Measurements from ENCODE around the gene GNAI3. TPM values are rescaled to one million over a fixed set of nuclear protein-coding genes. Genes with fewer than 3 reads are reported as not detected.

Gene GNAI3
- total and polyA plus RNA-seq, 2 of the 8 experiments (the other 6 are each of a cell fraction or from before 2014, with no cell fraction given): 4.0 to 9.8 TPM

- CTCF ChIA-PET (ENCODE audit: partially characterized antibody): interaction anchor here (0.9 to 1.7 kb wide), 3 partner anchors 13 to 124 kb away, joined by 3 to 5 read pairs (median 5); no protein-coding TSS in a partner anchor
- H3K4me3 ChIP-seq (ENCODE audit: extremely low read depth in 1 of 4, insufficient read depth in 2 of 4, low read depth in 3 of 4, low read length in 4 of 4): no peak overlapping the region
- H2BK15ac ChIP-seq (ENCODE audit: low read length): no peak overlapping the region
- peaks cover 16% of the 10 kb centered on the region for H3K23me2 ChIP-seq (ENCODE audit: low read depth, low read length)
- no peak overlapping the region for H3K23ac ChIP-seq (ENCODE audit: insufficient read length)
- DNase-seq (ENCODE audit: low read depth in 1 of 2, low spot score in 2 of 2) (no peak), FAIRE-seq (no peak)
- POLR2A ChIA-PET (ENCODE audit: partially characterized antibody): no interaction called here
- H3K56ac ChIP-seq (replicated peaks; ENCODE audit: insufficient read length, low read depth, low read length): no peak overlapping the region
- H4K5ac ChIP-seq (ENCODE audit: insufficient read length, low read depth, low read length): no peak overlapping the region
- H2BK120ac ChIP-seq (replicated peaks; ENCODE audit: low read depth, low read length): no peak overlapping the region
- H3K4me2 ChIP-seq (ENCODE audit: insufficient read depth in 1 of 2, low read depth in 2 of 2, low read length in 2 of 2): no peak overlapping the region
- no peak overlapping the region for H2BK12ac ChIP-seq (ENCODE audit: low read depth, low read length)
- TF ChIP-seq SP2 (IDR thresholded peaks at IDR 0.05; ENCODE audit: low read length) (no peak), JUN (IDR thresholded peaks at IDR 0.05; ENCODE audit: low read depth, low read length) (no peak), SUZ12 (IDR thresholded peaks at IDR 0.05; ENCODE audit: low read length) (no peak), PHF8 (conservative IDR thresholded peaks at IDR 0.05; ENCODE audit: low read depth, low read length) (no peak), CTBP2 (IDR thresholded peaks at IDR 0.05; ENCODE audit: borderline replicate concordance, insufficient read depth, insufficient read length, low read length) (no peak), ASH2L (IDR thresholded peaks at IDR 0.05; ENCODE audit: low read length) (no peak)
- H2BK5ac ChIP-seq (ENCODE audit: low read depth, low read length): no peak overlapping the region
- H4K8ac ChIP-seq (ENCODE audit: extremely low read depth, insufficient read depth, low read length): no peak overlapping the region; the same call in 1 of the 2 replicates
- H3K27ac ChIP-seq (ENCODE audit: low read depth, low read length): no peak overlapping the region
- peaks cover 17% of the 10 kb centered on the region for H3K79me1 ChIP-seq (ENCODE audit: low read depth, low read length)
- no peak overlapping the region for H3K9ac ChIP-seq (replicated peaks in 1 of 4; ENCODE audit: extremely low read depth in 1 of 4, low read depth in 3 of 4, low read length in 3 of 4)
- peaks cover 2 to 10% (median 6%) of the 10 kb centered on the region in 4 experiments; a peak in 7 of 8 replicates for H3K36me3 ChIP-seq (ENCODE audit: control insufficient read depth in 2 of 4, insufficient read depth in 4 of 4, low read length in 3 of 4)
- H2AK5ac ChIP-seq (ENCODE audit: low read depth, low read length): no peak overlapping the region
- WGBS, 2 experiments (ENCODE audit: extremely low coverage in 1 of 2, insufficient coverage in 1 of 2, insufficient read length in 1 of 2, insufficient replicate concordance in 2 of 2, low coverage in 1 of 2, low lambda C conversion rate in 2 of 2, missing lambda C conversion rate in 1 of 2): 85% methylated on average over 3 of the region's 3 CpGs; no CpG with 5 or more reads in 1 of the 2 experiments
- H3K18ac ChIP-seq (ENCODE audit: extremely low read depth, low read length): no peak overlapping the region
- H3K14ac ChIP-seq (ENCODE audit: insufficient read length): no peak overlapping the region
- peaks cover 0 to 37% of the 10 kb centered on the region in 2 experiments; a peak in 2 of 4 replicates for H3K79me2 ChIP-seq (ENCODE audit: control insufficient read depth in 1 of 2, insufficient read depth in 2 of 2, low read length in 2 of 2)
- H2AFZ ChIP-seq (ENCODE audit: low read length): no peak overlapping the region
- no peaks in the 10 kb centered on the region for H3K9me3 ChIP-seq (ENCODE audit: insufficient read depth in 2 of 2, low read depth in 1 of 2, low read length in 1 of 2)
- H2BK20ac ChIP-seq (ENCODE audit: low read length): no peak overlapping the region
- no peaks in the 10 kb centered on the region for H3K27me3 ChIP-seq (replicated peaks in 1 of 4; ENCODE audit: control insufficient read depth in 3 of 4, extremely low read depth in 1 of 4, insufficient read depth in 3 of 4, low read length in 3 of 4)
- no peak overlapping the region for H3K4ac ChIP-seq (replicated peaks; ENCODE audit: insufficient read length, low read depth, low read length)
- H4K91ac ChIP-seq (replicated peaks; ENCODE audit: insufficient read length, low read length): no peak overlapping the region
- peaks cover 0 to 15% (median 10%) of the 10 kb centered on the region in 4 experiments; a peak in 6 of 7 replicates for H3K4me1 ChIP-seq (replicated peaks in 1 of 4; ENCODE audit: control insufficient read depth in 3 of 4, insufficient read depth in 4 of 4, low read length in 3 of 4)
- H4K20me1 ChIP-seq (replicated peaks in 1 of 2; ENCODE audit: control insufficient read depth in 1 of 2, insufficient read depth in 2 of 2, low read length in 2 of 2): peaks cover 5 to 28% of the 10 kb centered on the region in 2 experiments
These were observed 74.5 kb downstream of the GNAI3 start for GRCh38 chr1:109622895-109623294.

All from H1 (cell line).